Measurements from ENCODE around the gene AKR7A3. TPM values are rescaled to one million over a fixed set of nuclear protein-coding genes. Genes with fewer than 3 reads are reported as not detected.
A peak's percentile ranks its signal among the peaks of the same experiment; 100 is the strongest.
"Not testable (repeated sequence)": the region's sequence is repeated elsewhere in the genome, so short reads cannot be mapped to it uniquely, and the experiment has no call there.

The AKR7A3 gene
- total RNA-seq, 4 donors from 2014 or later = 77.8 to 167 (median 102) TPM

DNA sequence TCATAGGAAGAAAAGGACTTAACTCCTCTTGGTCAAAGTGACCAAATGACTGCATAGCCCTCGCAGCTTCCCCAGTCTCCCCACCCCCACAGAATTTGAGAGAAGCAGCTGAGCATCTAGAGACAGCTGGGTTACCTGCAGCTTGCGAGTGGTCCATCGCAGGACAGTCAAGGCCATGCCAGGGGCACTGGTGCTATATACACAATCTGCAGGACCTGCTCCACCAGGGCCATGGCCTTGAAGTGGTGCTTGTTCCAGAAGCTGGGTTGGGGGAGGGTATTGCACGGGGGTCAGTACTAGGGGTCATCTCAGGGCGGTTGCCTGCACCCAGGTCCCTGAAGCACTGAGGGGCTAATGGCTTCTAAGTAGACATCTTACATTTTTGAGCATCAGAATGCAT is 26.5 kb downstream of the AKR7A3 start:
- no peak for DNase-seq
- no peak for TF ChIP-seq EP300 (IDR thresholded peaks at IDR 0.05; ENCODE audit: low read depth)
- TF ChIP-seq, protein P1, sequence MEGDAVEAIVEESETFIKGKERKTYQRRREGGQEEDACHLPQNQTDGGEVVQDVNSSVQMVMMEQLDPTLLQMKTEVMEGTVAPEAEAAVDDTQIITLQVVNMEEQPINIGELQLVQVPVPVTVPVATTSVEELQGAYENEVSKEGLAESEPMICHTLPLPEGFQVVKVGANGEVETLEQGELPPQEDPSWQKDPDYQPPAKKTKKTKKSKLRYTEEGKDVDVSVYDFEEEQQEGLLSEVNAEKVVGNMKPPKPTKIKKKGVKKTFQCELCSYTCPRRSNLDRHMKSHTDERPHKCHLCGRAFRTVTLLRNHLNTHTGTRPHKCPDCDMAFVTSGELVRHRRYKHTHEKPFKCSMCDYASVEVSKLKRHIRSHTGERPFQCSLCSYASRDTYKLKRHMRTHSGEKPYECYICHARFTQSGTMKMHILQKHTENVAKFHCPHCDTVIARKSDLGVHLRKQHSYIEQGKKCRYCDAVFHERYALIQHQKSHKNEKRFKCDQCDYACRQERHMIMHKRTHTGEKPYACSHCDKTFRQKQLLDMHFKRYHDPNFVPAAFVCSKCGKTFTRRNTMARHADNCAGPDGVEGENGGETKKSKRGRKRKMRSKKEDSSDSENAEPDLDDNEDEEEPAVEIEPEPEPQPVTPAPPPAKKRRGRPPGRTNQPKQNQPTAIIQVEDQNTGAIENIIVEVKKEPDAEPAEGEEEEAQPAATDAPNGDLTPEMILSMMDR (IDR thresholded peaks at IDR 0.05) = no peak
- TF ChIP-seq POLR2AphosphoS5 (IDR thresholded peaks at IDR 0.05) = no peak
- TF ChIP-seq POLR2A (IDR thresholded peaks at IDR 0.05) = no peak
- in situ Hi-C loops (cut with MboI; ENCODE audit: low pct_ligation_motif_present in 1 of 4, low pct_unique_long_range_greater_than_20kb in 1 of 4, low sequenced_read_pairs in 3 of 4) = no loop called here
- intact Hi-C loops (cut with DNase I; ENCODE audit: low total_unique reads) = no loop called here
- peaks cover 0 to 17% (median 8%) of the 10 kb centered on the region in 4 donors for H3K36me3 ChIP-seq
- no peaks in the 10 kb centered on the region for H3K4me1 ChIP-seq
- 80 to 90% methylated on average over 2 to 5 of the region's 5 CpGs for WGBS, 2 donors (ENCODE audit: low coverage in 1 of 2)
- H3K27ac ChIP-seq = no peak overlapping the region
- H3K4me3 ChIP-seq = no peak overlapping the region
- H3K27me3 ChIP-seq = no peaks in the 10 kb centered on the region
- no peaks in the 10 kb centered on the region for H3K9me3 ChIP-seq

DNA sequence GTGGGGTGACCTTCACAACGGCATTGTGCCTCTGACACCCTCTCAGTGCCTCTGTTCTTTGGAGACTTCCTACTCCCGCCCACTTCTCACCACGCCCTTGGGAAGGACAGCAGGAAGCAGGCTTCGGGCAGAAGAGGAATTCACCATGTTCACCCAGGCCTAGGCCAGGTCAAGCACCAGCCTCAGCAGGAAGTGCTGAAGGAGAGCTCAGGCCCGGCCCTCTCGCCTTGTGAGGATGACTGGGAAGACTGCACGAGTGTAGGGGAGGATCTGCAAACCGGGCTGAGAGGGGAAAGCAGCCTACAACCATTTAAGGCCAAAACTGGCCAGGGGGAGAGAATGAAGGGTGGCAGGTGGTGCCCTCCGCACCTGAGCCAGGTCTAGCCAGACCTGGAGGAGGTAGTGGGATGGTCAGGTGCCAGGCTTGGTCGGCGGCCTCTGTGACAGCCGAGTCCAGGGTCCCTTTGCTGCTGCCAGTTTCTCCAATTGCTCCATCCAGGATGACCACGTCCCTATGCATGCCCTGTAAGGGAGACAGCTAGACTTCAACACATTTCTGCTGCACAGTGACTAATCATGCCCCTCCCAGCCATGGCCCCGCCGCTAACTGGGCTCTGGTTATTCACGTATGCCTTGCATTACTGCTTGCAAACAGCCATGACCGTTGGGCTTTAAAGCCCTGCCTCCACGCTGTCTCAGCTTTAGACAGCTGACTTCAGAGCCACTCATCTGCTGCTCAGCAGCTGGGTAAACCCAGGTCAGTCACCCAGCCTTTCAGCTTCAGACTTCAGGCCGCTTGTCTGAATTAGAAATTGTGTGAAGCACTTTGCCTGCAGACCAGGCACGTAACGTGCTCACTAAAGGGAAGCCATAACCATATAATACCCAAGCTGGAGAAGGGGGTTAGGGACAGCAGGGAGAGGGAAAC is 28.1 kb downstream of the AKR7A3 start:
- H3K9me3 ChIP-seq = no peaks in the 10 kb centered on the region
- 64 to 74% methylated on average over 7 to 20 of the region's 21 CpGs for WGBS, 2 donors (ENCODE audit: low coverage in 1 of 2)
- in situ Hi-C loops (cut with MboI; ENCODE audit: low pct_ligation_motif_present in 1 of 4, low pct_unique_long_range_greater_than_20kb in 1 of 4, low sequenced_read_pairs in 3 of 4) = no loop called here
- no peaks in the 10 kb centered on the region for H3K4me1 ChIP-seq
- no peak overlapping the region for H3K4me3 ChIP-seq
- no peaks in the 10 kb centered on the region for H3K27me3 ChIP-seq
- TF ChIP-seq EP300 (IDR thresholded peaks at IDR 0.05; ENCODE audit: low read depth) (no peak), POLR2AphosphoS5 (IDR thresholded peaks at IDR 0.05) (no peak), POLR2A (IDR thresholded peaks at IDR 0.05) (no peak)
- TF ChIP-seq, protein P1 (IDR thresholded peaks at IDR 0.05) = no peak
- peak; percentile 29 for DNase-seq
- H3K27ac ChIP-seq = peak overlapping the region in 2 of 4 donors; percentile 7 to 28
- H3K36me3 ChIP-seq = peaks cover 0 to 27% (median 8%) of the 10 kb centered on the region in 4 donors
- intact Hi-C loops (cut with DNase I; ENCODE audit: low total_unique reads) = no loop called here

DNA sequence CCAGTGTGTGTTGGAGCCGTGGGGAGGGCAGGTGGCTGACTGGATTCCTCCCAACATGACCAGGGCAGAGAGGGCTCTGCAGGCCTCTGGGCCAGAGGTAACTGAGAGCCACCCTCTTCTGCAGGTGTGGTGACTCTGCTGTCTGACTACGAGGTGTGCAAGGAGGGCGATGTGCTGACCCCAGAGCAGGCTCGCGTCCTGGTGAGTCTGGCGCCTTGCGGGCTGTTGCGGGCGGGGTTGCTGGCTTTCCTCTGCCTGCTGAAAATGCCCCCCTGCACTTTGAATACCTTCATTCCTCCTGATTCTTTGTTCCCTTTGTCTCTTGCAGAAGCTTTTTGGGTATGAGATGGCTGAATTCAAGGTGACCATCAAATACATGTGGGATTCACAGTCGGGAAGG is 30.2 kb downstream of the AKR7A3 start:
- 96 to 100% methylated on average over 1 to 10 of the region's 10 CpGs for WGBS, 2 donors (ENCODE audit: low coverage in 1 of 2)
- Histone ChIP-seq H3K4me1 (peaks cover 0 to 4% (median 1%) of the 10 kb centered on the region in 4 donors), H3K27me3 (no peaks in the 10 kb centered on the region), H3K27ac (no peak overlapping the region), H3K9me3 (no peaks in the 10 kb centered on the region), H3K36me3 (peaks cover 0 to 27% (median 8%) of the 10 kb centered on the region in 4 donors), H3K4me3 (no peak overlapping the region)
- DNase-seq = no peak
- in situ Hi-C loops (cut with MboI; ENCODE audit: low pct_ligation_motif_present in 1 of 4, low pct_unique_long_range_greater_than_20kb in 1 of 4, low sequenced_read_pairs in 3 of 4) (no loop called here), intact Hi-C loops (cut with DNase I; ENCODE audit: low total_unique reads) (no loop called here)
- TF ChIP-seq POLR2A (IDR thresholded peaks at IDR 0.05) (no peak), EP300 (IDR thresholded peaks at IDR 0.05; ENCODE audit: low read depth) (no peak), POLR2AphosphoS5 (IDR thresholded peaks at IDR 0.05) (no peak)
- TF ChIP-seq, protein P1 (IDR thresholded peaks at IDR 0.05) = no peak

DNA sequence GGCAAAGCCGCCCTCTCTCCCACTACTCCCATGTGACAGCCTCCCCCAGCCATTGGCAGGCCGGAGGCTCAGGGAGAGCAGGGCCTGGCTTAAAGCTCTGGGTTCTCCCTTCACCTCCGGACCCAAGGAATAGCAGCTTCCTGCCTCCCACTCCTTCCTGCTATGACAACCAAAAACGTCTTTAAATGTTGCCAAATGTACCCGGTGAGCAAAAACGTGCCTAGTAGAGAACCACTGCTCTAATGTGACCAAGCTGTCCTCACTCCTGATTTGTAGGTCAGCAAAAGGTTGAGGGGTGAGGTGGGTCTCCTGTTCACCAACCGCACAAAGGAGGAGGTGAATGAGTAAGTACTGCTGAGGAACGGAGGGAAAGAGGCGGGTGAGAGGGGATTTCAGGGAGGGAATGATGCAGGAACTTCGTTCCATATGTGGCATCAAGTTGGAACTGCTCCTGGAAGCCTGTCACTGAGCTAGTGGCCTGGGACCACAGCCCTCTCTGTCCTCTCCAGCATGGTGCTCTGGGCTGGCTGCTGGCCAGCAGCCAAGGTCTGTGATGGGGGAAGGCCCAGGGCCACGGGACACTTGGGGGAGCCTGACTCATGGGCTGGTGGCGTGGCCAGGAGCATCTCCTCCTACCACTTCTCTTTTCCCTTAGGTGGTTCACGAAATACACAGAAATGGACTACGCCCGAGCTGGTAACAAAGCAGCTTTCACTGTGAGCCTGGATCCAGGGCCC is 31.2 kb downstream of the AKR7A3 start:
- no peak for DNase-seq
- Histone ChIP-seq H3K36me3 (peaks cover 0 to 27% (median 8%) of the 10 kb centered on the region in 4 donors), H3K4me3 (no peak overlapping the region), H3K27me3 (no peaks in the 10 kb centered on the region), H3K27ac (no peak overlapping the region), H3K9me3 (no peaks in the 10 kb centered on the region), H3K4me1 (peaks cover 10 to 14% (median 12%) of the 10 kb centered on the region in 4 donors)
- WGBS, 2 donors (ENCODE audit: low coverage in 1 of 2) = 64 to 68% methylated on average over 7 to 15 of the region's 15 CpGs
- in situ Hi-C loops (cut with MboI; ENCODE audit: low pct_ligation_motif_present in 1 of 4, low pct_unique_long_range_greater_than_20kb in 1 of 4, low sequenced_read_pairs in 3 of 4) (no loop called here), intact Hi-C loops (cut with DNase I; ENCODE audit: low total_unique reads) (no loop called here)
- TF ChIP-seq EP300 (IDR thresholded peaks at IDR 0.05; ENCODE audit: low read depth) (no peak), POLR2AphosphoS5 (IDR thresholded peaks at IDR 0.05) (no peak), POLR2A (IDR thresholded peaks at IDR 0.05) (no peak)

DNA sequence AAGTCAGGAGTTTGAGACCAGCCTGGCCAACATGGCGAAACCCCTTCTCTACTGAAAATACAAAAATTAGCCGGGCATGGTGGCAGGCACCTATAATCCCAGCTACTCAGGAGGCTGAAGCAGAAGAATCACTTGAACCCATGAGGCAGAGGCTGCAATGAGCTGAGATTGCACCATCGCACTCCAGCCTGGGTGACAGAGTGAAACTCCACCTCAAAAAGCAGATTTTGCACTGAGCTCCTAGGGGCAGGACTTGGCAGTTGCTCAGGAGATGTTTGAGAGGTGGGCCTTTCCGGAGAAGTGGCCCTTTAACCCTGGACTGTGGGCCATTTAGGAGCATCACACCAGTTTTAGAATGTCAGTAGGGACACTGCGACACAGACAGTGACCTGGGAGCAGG is 32.3 kb downstream of the AKR7A3 start:
- intact Hi-C loops (cut with DNase I; ENCODE audit: low total_unique reads); in situ Hi-C loops (cut with MboI; ENCODE audit: low pct_ligation_motif_present in 1 of 4, low pct_unique_long_range_greater_than_20kb in 1 of 4, low sequenced_read_pairs in 3 of 4); DNase-seq; H3K4me3 ChIP-seq; H3K9me3 ChIP-seq; H3K27ac ChIP-seq; H3K27me3 ChIP-seq: not testable (repeated sequence)
- WGBS, 2 donors (ENCODE audit: low coverage in 1 of 2) = 80 to 96% methylated on average over 1 to 5 of the region's 5 CpGs
- Histone ChIP-seq H3K4me1 (peaks cover 11 to 21% (median 13%) of the 10 kb centered on the region in 4 donors), H3K36me3 (peaks cover 0 to 27% (median 8%) of the 10 kb centered on the region in 4 donors)
